Measurements from ENCODE around the gene PYM1.

Gene PYM1

GRCh38 chr12:55927588-55928502 lies at the start of gene PYM1:
Gene PYM1 (minus strand): TSS chr12:55927894. CDS start chr12:55927761, 133 bp downstream.
- DNase-seq (ENCODE audit: low read depth) = peak; percentile 44

GRCh38 chr12:55974308-55974730 lies 46.6 kb upstream of the PYM1 start:
- no peak for DNase-seq (ENCODE audit: low read depth)

GRCh38 chr12:55973599-55974307 lies 46.1 kb upstream of the PYM1 start, which contains the start of gene RAB5B:
Gene RAB5B (plus strand): TSS chr12:55974078. CDS start chr12:55986961, 12,883 bp downstream.
- DNase-seq (ENCODE audit: low read depth) = peak; percentile 92

GRCh38 chr12:55972911-55973598 lies 45.4 kb upstream of the PYM1 start:
- DNase-seq (ENCODE audit: low read depth) = no peak

GRCh38 chr12:55972456-55972855 lies 44.8 kb upstream of the PYM1 start:
- no peak for DNase-seq (ENCODE audit: low read depth)

- no peak for DNase-seq (ENCODE audit: low read depth)
Measured at GRCh38 chr12:55972042-55972441, 44.3 kb upstream of the PYM1 start.

GRCh38 chr12:55970775-55971174 lies 43.1 kb upstream of the PYM1 start:
- no peak for DNase-seq (ENCODE audit: low read depth)

- no peak for DNase-seq (ENCODE audit: low read depth)
Measured at GRCh38 chr12:55969356-55969755, 41.7 kb upstream of the PYM1 start.

GRCh38 chr12:55966408-55967281 lies 39.0 kb upstream of the PYM1 start, which contains the start of gene CDK2:
Gene CDK2 (plus strand): TSS chr12:55966830. CDS start chr12:55967009, 179 bp downstream.
- peak; percentile 88 for DNase-seq (ENCODE audit: low read depth)

GRCh38 chr12:55965941-55966407 lies 38.3 kb upstream of the PYM1 start, which contains the start of gene PMEL:
Gene PMEL (minus strand): TSS chr12:55966042. CDS start chr12:55966011, 31 bp downstream.
- no peak for DNase-seq (ENCODE audit: low read depth)

GRCh38 chr12:55965240-55965639 lies 37.5 kb upstream of the PYM1 start:
- DNase-seq (ENCODE audit: low read depth) = no peak

- DNase-seq (ENCODE audit: low read depth) = no peak
Measured at GRCh38 chr12:55963760-55964159, 36.1 kb upstream of the PYM1 start.

- DNase-seq (ENCODE audit: low read depth) = no peak
Measured at GRCh38 chr12:55957106-55957859, 29.6 kb upstream of the PYM1 start.

- peak; percentile 47 for DNase-seq (ENCODE audit: low read depth)
Measured at GRCh38 chr12:55955800-55956508, 28.3 kb upstream of the PYM1 start.

- no peak for DNase-seq (ENCODE audit: low read depth)
Measured at GRCh38 chr12:55955344-55955743, 27.6 kb upstream of the PYM1 start.

- no peak for DNase-seq (ENCODE audit: low read depth)
Measured at GRCh38 chr12:55946553-55946952, 18.9 kb upstream of the PYM1 start.

GRCh38 chr12:55942577-55943136 lies 15.0 kb upstream of the PYM1 start:
- DNase-seq (ENCODE audit: low read depth) = no peak

GRCh38 chr12:55942055-55942454 lies 14.4 kb upstream of the PYM1 start:
- DNase-seq (ENCODE audit: low read depth) = no peak

- DNase-seq (ENCODE audit: low read depth) = peak; percentile 76
Measured at GRCh38 chr12:55940065-55940732, 12.5 kb upstream of the PYM1 start.

All from activated T-cell treated with anti-CD3 and anti-CD28 coated beads for 1 hour (primary cell).